D721Med (cell line): Measurements from ENCODE around the gene KRTAP9-7.

Experiments used
- DNase-seq: peaks from one replicate; pipeline ENCODE4 v3.0.0; 2011; ENCODE audit warnings: low spot score; ENCODE audit not compliant: insufficient read length
- FAIRE-seq: peaks from 2 replicates; lab custom pipeline; 2011; peaks lifted over from hg19 to GRCh38; lab: Jason Lieb, UNC
- TF ChIP-seq, protein P1 (sequence below): IDR thresholded peaks from 2 replicates; pipeline ENCODE4 v1.5.1; 2012; ENCODE audit warnings: mild to moderate bottlenecking, control low read depth; ENCODE audit not compliant: insufficient read depth; ENCODE audit errors: missing control alignments

Gene KRTAP9-7

DNA sequence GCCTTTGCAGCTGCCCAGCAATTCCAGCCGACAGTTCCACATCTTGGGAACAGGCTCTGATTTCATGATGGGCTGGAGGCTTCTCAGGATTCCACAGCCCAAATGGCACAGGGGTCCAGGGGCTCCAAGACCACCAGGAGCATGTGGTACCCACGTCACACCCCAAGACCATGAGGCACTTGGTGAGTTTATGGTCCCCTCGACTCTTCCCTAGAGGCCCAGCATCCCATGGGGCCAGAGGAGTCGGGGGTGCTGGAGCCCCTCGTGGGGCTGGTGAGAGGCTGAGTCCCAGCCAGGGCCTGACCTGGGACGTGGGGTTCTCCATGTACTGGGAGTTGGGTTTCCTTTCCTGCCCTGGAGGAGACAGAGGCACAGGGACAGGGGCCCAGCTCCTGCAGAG is 50.1 kb downstream of the KRTAP9-7 start:
- TF ChIP-seq, protein P1, sequence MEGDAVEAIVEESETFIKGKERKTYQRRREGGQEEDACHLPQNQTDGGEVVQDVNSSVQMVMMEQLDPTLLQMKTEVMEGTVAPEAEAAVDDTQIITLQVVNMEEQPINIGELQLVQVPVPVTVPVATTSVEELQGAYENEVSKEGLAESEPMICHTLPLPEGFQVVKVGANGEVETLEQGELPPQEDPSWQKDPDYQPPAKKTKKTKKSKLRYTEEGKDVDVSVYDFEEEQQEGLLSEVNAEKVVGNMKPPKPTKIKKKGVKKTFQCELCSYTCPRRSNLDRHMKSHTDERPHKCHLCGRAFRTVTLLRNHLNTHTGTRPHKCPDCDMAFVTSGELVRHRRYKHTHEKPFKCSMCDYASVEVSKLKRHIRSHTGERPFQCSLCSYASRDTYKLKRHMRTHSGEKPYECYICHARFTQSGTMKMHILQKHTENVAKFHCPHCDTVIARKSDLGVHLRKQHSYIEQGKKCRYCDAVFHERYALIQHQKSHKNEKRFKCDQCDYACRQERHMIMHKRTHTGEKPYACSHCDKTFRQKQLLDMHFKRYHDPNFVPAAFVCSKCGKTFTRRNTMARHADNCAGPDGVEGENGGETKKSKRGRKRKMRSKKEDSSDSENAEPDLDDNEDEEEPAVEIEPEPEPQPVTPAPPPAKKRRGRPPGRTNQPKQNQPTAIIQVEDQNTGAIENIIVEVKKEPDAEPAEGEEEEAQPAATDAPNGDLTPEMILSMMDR, result no peak
- FAIRE-seq, result no peak
- no peak for DNase-seq
